Stimulated activated CD8-positive, alpha-beta memory T cell treated with anti-CD3 and anti-CD28 coated beads, Interleukin-7, amount 100 ng/mL, for 1 hour (primary cell): Measurements from ENCODE around the gene USP38.
"Not testable (repeated sequence)": the region's sequence is repeated elsewhere in the genome, so short reads cannot be mapped to it uniquely, and the experiment has no call there.

ENCODE experiments used
- DNase-seq, 2 donors: peaks; one replicate each; pipeline ENCODE4 v3.0.0-alpha.2; 2020; ENCODE audit warnings: low read depth in 2 of 2

Gene USP38

DNA sequence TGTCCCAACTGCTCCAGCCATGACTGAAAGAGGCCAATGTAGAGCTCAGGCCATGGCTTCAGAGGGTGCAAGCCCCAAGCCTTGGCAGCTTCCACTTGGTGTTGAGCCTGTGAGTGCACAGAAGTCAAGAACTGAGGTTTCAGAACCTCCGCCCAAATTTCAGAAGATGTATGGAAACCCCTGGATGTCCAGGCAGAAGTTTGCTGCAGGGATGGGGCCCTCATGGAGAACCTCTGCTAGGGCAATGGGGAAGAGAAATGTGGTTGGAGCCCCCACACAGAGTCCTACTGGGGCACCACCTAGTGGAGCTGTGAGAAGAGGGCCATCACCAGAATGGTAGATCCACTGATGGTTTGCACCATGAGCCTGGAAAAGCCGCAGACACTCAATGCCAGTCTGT, 83.0 kb downstream of the USP38 start:
- DNase-seq, result not testable (repeated sequence)

DNA sequence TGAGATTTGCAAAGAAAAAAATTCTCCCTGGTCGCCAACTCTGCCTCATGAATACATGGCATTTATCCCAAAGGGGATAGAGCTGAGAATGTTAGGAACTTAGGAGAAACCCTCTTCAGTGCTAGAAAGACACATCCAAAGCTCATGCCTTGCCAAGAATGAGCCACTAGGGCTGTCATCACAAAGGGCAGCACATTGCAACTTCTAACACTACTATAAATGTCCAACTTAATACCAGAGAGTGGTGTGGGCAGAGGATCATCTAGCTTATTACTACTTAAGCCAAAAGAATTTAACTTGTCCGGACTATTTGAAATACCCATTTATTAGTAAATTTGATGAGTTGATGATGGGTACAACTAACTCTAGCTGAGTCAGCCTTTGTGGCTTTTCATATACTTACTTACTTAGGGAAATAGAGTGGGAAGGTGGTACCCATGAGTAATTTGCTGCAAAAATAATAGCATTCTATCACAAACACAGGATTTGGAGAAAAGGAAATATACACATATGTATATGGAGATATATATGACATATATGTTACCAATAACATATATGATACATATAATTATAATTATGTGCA, 85.6 kb downstream of the USP38 start:
- no peak for DNase-seq
